Stimulated activated naive CD8-positive, alpha-beta T cell treated with anti-CD3 and anti-CD28 coated beads, Interleukin-15, Interleukin-2, amounts not matched to agents 100 ng/mL and 50 ng/mL, for 24 hours (primary cell): Measurements from ENCODE around the gene RASGRF2.

Experiments
- H3K27ac Mint-ChIP-seq: one replicate; pipeline ENCODE4 v1.8.0; 2021; ENCODE audit warnings: mild to moderate bottlenecking, mixed read lengths
- H3K27me3 Mint-ChIP-seq: one replicate; pipeline ENCODE4 v1.8.0; 2021; ENCODE audit warnings: mixed read lengths
- H3K36me3 Mint-ChIP-seq: one replicate; pipeline ENCODE4 v1.8.0; 2021; ENCODE audit warnings: low read depth, mixed read lengths
- H3K4me1 Mint-ChIP-seq: one replicate; pipeline ENCODE4 v1.8.0; 2021; ENCODE audit warnings: low read depth, mixed read lengths
- H3K4me3 Mint-ChIP-seq: one replicate; pipeline ENCODE4 v1.8.0; 2021; ENCODE audit warnings: mild to moderate bottlenecking, mixed read lengths
- H3K9me3 Mint-ChIP-seq: one replicate; pipeline ENCODE4 v1.8.0; 2021; ENCODE audit warnings: mixed read lengths

Gene RASGRF2

GRCh38 chr5:80987078-80987766, 27.1 kb downstream of the RASGRF2 start:
- Mint-ChIP-seq H3K27me3 (no peaks in the 10 kb centered on the region), H3K9me3 (no peaks in the 10 kb centered on the region), H3K36me3 (peaks cover 3% of the 10 kb centered on the region), H3K4me1 (peaks cover 52% of the 10 kb centered on the region), H3K4me3 (no peak overlapping the region), H3K27ac (peak overlapping the region; percentile 46)

GRCh38 chr5:80988419-80988935, 28.3 kb downstream of the RASGRF2 start:
- Mint-ChIP-seq H3K4me3 (no peak overlapping the region), H3K9me3 (no peaks in the 10 kb centered on the region), H3K27ac (no peak overlapping the region), H3K27me3 (no peaks in the 10 kb centered on the region), H3K4me1 (peaks cover 62% of the 10 kb centered on the region), H3K36me3 (peaks cover 3% of the 10 kb centered on the region)

- Mint-ChIP-seq H3K4me1 (peaks cover 75% of the 10 kb centered on the region), H3K36me3 (peaks cover 3% of the 10 kb centered on the region), H3K27ac (no peak overlapping the region), H3K4me3 (no peak overlapping the region), H3K27me3 (no peaks in the 10 kb centered on the region), H3K9me3 (no peaks in the 10 kb centered on the region)
Measured at GRCh38 chr5:80989883-80990282, 29.7 kb downstream of the RASGRF2 start.

- H3K27ac Mint-ChIP-seq, result no peak overlapping the region
- no peaks in the 10 kb centered on the region for H3K9me3 Mint-ChIP-seq
Measured at GRCh38 chr5:80990527-80990926, 30.4 kb downstream of the RASGRF2 start.

GRCh38 chr5:80990971-80991370, 30.8 kb downstream of the RASGRF2 start:
- H3K36me3 Mint-ChIP-seq, result peaks cover 3% of the 10 kb centered on the region
- H3K4me3 Mint-ChIP-seq, result no peak overlapping the region
- no peaks in the 10 kb centered on the region for H3K9me3 Mint-ChIP-seq
- no peak overlapping the region for H3K27ac Mint-ChIP-seq
- H3K27me3 Mint-ChIP-seq, result no peaks in the 10 kb centered on the region
- H3K4me1 Mint-ChIP-seq, result peaks cover 73% of the 10 kb centered on the region

More at GRCh38 chr5:80990527-80990926, 30.4 kb downstream of the RASGRF2 start:
- H3K27me3 Mint-ChIP-seq, result no peaks in the 10 kb centered on the region
- H3K36me3 Mint-ChIP-seq, result peaks cover 3% of the 10 kb centered on the region
- H3K4me3 Mint-ChIP-seq, result no peak overlapping the region
- H3K4me1 Mint-ChIP-seq, result peaks cover 73% of the 10 kb centered on the region

GRCh38 chr5:80995908-80996307, 35.7 kb downstream of the RASGRF2 start:
- H3K27ac Mint-ChIP-seq, result no peak overlapping the region
- H3K9me3 Mint-ChIP-seq, result no peaks in the 10 kb centered on the region
- H3K27me3 Mint-ChIP-seq, result no peaks in the 10 kb centered on the region
- peaks cover 85% of the 10 kb centered on the region for H3K4me1 Mint-ChIP-seq
- H3K4me3 Mint-ChIP-seq, result no peak overlapping the region
- peaks cover 3% of the 10 kb centered on the region for H3K36me3 Mint-ChIP-seq

GRCh38 chr5:80998590-80998979, 38.4 kb downstream of the RASGRF2 start:
- Mint-ChIP-seq H3K27me3 (no peaks in the 10 kb centered on the region), H3K4me1 (peaks cover 80% of the 10 kb centered on the region), H3K4me3 (peak overlapping the region; percentile 73), H3K27ac (peak overlapping the region; percentile 88), H3K9me3 (no peaks in the 10 kb centered on the region), H3K36me3 (peaks cover 3% of the 10 kb centered on the region)

GRCh38 chr5:81003811-81004386, 43.7 kb downstream of the RASGRF2 start:
- Mint-ChIP-seq H3K27me3 (no peaks in the 10 kb centered on the region), H3K27ac (peak overlapping the region; percentile 76), H3K9me3 (no peaks in the 10 kb centered on the region), H3K36me3 (peaks cover 7% of the 10 kb centered on the region), H3K4me1 (peaks cover 84% of the 10 kb centered on the region), H3K4me3 (no peak overlapping the region)

- H3K4me1 Mint-ChIP-seq, result peaks cover 88% of the 10 kb centered on the region
- H3K27ac Mint-ChIP-seq, result peak overlapping the region; percentile 67
- no peaks in the 10 kb centered on the region for H3K9me3 Mint-ChIP-seq
- H3K4me3 Mint-ChIP-seq, result peak overlapping the region; percentile 49
- no peaks in the 10 kb centered on the region for H3K27me3 Mint-ChIP-seq
- peaks cover 7% of the 10 kb centered on the region for H3K36me3 Mint-ChIP-seq
Measured at GRCh38 chr5:81005708-81006107, 45.5 kb downstream of the RASGRF2 start.

GRCh38 chr5:81006231-81006630, 46.1 kb downstream of the RASGRF2 start:
- Mint-ChIP-seq H3K36me3 (peaks cover 7% of the 10 kb centered on the region), H3K27me3 (no peaks in the 10 kb centered on the region), H3K4me1 (peaks cover 89% of the 10 kb centered on the region)

GRCh38 chr5:81006947-81007636, 46.9 kb downstream of the RASGRF2 start:
- Mint-ChIP-seq H3K9me3 (no peaks in the 10 kb centered on the region), H3K4me3 (peak overlapping the region; percentile 89), H3K36me3 (peaks cover 7% of the 10 kb centered on the region), H3K4me1 (peaks cover 84% of the 10 kb centered on the region), H3K27ac (peak overlapping the region; percentile 98), H3K27me3 (no peaks in the 10 kb centered on the region)

More at GRCh38 chr5:81006231-81006630, 46.1 kb downstream of the RASGRF2 start:
- no peaks in the 10 kb centered on the region for H3K9me3 Mint-ChIP-seq
- H3K27ac Mint-ChIP-seq, result peak overlapping the region; percentile 98
- H3K4me3 Mint-ChIP-seq, result peak overlapping the region; percentile 89

GRCh38 chr5:81007637-81008027, 47.5 kb downstream of the RASGRF2 start:
- Mint-ChIP-seq H3K27me3 (no peaks in the 10 kb centered on the region), H3K36me3 (peaks cover 6% of the 10 kb centered on the region), H3K4me1 (peaks cover 79% of the 10 kb centered on the region), H3K4me3 (peak overlapping the region; percentile 89), H3K27ac (peak overlapping the region; percentile 98), H3K9me3 (no peaks in the 10 kb centered on the region)

GRCh38 chr5:81010336-81011169, 50.4 kb downstream of the RASGRF2 start:
- H3K4me3 Mint-ChIP-seq, result no peak overlapping the region
- peaks cover 10% of the 10 kb centered on the region for H3K36me3 Mint-ChIP-seq
- no peak overlapping the region for H3K27ac Mint-ChIP-seq
- H3K4me1 Mint-ChIP-seq, result peaks cover 74% of the 10 kb centered on the region
- no peaks in the 10 kb centered on the region for H3K9me3 Mint-ChIP-seq
- H3K27me3 Mint-ChIP-seq, result no peaks in the 10 kb centered on the region

- Mint-ChIP-seq H3K9me3 (no peaks in the 10 kb centered on the region), H3K27ac (peak overlapping the region; percentile 17), H3K4me3 (no peak overlapping the region), H3K4me1 (peaks cover 74% of the 10 kb centered on the region), H3K36me3 (peaks cover 11% of the 10 kb centered on the region), H3K27me3 (no peaks in the 10 kb centered on the region)
Measured at GRCh38 chr5:81014348-81014747, 54.2 kb downstream of the RASGRF2 start.
